SK-N-SH (cell line): ENCODE results near the gene ARHGEF7. TPM values are rescaled to one million over a fixed set of nuclear protein-coding genes. Genes with fewer than 3 reads are reported as not detected.

Experiments used
- CTCF ChIA-PET: fragments of 300-600, 350-600 bp; formaldehyde crosslinking; extraction: SDS; loops from one replicate; lab custom pipeline; 2021; lab: Yijun Ruan, JAX
- POLR2A ChIA-PET: fragments of 350-600 bp; sonication (Branson Sonifier 250); formaldehyde crosslinking; extraction: SDS; loops from one replicate; lab custom pipeline; 2020; ENCODE audit warnings: antibody characterized with exemption, inconsistent platforms; lab: Yijun Ruan, JAX
- DNase-seq: peaks from one replicate; pipeline ENCODE4 v3.0.0; 2012
- H2AFZ ChIP-seq: fragments of 200-600 bp; sonication (generic); 2 replicates; pipeline ENCODE4 v1.8.1; 2016; ENCODE audit warnings: antibody characterized with exemption, mild to moderate bottlenecking, low read depth
- H3F3A ChIP-seq: fragments of 200-600 bp; sonication (generic); replicated peaks from 2 replicates; pipeline ENCODE3; 2016; ENCODE audit warnings: antibody characterized with exemption, mild to moderate bottlenecking; ENCODE audit not compliant: insufficient read depth
- H3K27ac ChIP-seq, 2 experiments: fragments of 200-500 bp in 1 of 2; fragments of 200-600 bp in 1 of 2; sonication (Bioruptor generic) in 1 of 2; sonication (generic), shearing (Covaris generic) in 1 of 2; 2 replicates each; pipeline versions ENCODE4 v1.5.1 to v1.6.1; 2014 to 2016; ENCODE audit warnings: low read depth in 2 of 2, inconsistent platforms in 1 of 2, low read length in 1 of 2, mild to moderate bottlenecking in 1 of 2, mixed read lengths in 1 of 2
- H3K27me3 ChIP-seq: fragments of 200-600 bp; sonication (generic), shearing (Covaris generic); 2 replicates; pipeline ENCODE4 v1.6.1; 2016; ENCODE audit warnings: mixed run types; ENCODE audit not compliant: insufficient read depth
- H3K36me3 ChIP-seq, 2 experiments: fragments of 200-500 bp in 1 of 2; fragments of 200-600 bp in 1 of 2; sonication (Bioruptor generic) in 1 of 2; sonication (generic) in 1 of 2; replicated peaks in 1 of 2; 2 replicates each; pipeline versions ENCODE3 to v1.5.1; 2014 to 2016; ENCODE audit warnings: low read length in 1 of 2, mild to moderate bottlenecking in 1 of 2; ENCODE audit not compliant: insufficient read depth in 2 of 2, control insufficient read depth in 1 of 2
- H3K4me1 ChIP-seq, 2 experiments: fragments of 200-500 bp in 1 of 2; fragments of 200-600 bp in 1 of 2; sonication (Bioruptor generic) in 1 of 2; sonication (generic), shearing (Covaris generic) in 1 of 2; 2 replicates each; pipeline versions ENCODE4 v1.5.1 to v1.6.1; 2014 to 2016; ENCODE audit warnings: low read depth in 1 of 2, low read length in 1 of 2, mixed run types in 1 of 2; ENCODE audit not compliant: insufficient read depth in 2 of 2, control insufficient read depth in 1 of 2
- H3K4me2 ChIP-seq: fragments of 200-600 bp; sonication (generic), shearing (Covaris generic); 2 replicates; pipeline ENCODE4 v1.6.1; 2017; ENCODE audit warnings: mixed run types
- H3K4me3 ChIP-seq, 2 experiments: fragments of 200-500 bp in 1 of 2; fragments of 200-600 bp in 1 of 2; sonication (Bioruptor generic) in 1 of 2; sonication (generic), shearing (Covaris generic) in 1 of 2; 2 replicates each; pipeline versions ENCODE4 v1.5.1 to v1.8.1; 2014 to 2016; ENCODE audit warnings: low read depth in 2 of 2, inconsistent platforms in 1 of 2, low read length in 1 of 2, mild to moderate bottlenecking in 1 of 2, mixed read lengths in 1 of 2, moderate library complexity in 1 of 2
- H3K79me2 ChIP-seq: fragments of 200-600 bp; sonication (generic); 2 replicates; pipeline ENCODE4 v1.8.1; 2017; ENCODE audit warnings: mild to moderate bottlenecking; ENCODE audit not compliant: insufficient read depth
- H3K9ac ChIP-seq: fragments of 200-600 bp; sonication (generic); 2 replicates; pipeline ENCODE4 v1.6.1; 2017; ENCODE audit warnings: mixed run types
- H3K9me2 ChIP-seq: fragments of 200-600 bp; sonication (generic); 2 replicates; pipeline ENCODE4 v1.6.1; 2017; ENCODE audit warnings: mixed run types
- H3K9me3 ChIP-seq: fragments of 200-600 bp; sonication (generic); 2 replicates; pipeline ENCODE4 v1.6.1; 2017; ENCODE audit warnings: mixed run types, mild to moderate bottlenecking, moderate library complexity
- H4K20me1 ChIP-seq: fragments of 200-600 bp; sonication (generic); 2 replicates; pipeline ENCODE4 v1.6.1; 2017; ENCODE audit warnings: mild to moderate bottlenecking, mixed run types; ENCODE audit not compliant: insufficient read depth
- EZH2phosphoT487 ChIP-seq: fragments of 200-600 bp; sonication (generic); IDR thresholded peaks from 2 replicates; pipeline ENCODE4 v1.6.1; 2017; ENCODE audit warnings: low read depth, mixed run types, mild to moderate bottlenecking, antibody characterized with exemption, moderate library complexity, borderline replicate concordance
- FOSL2 ChIP-seq: IDR thresholded peaks from 2 replicates; pipeline ENCODE4 v1.4.0; 2012; ENCODE audit warnings: low read depth, mild to moderate bottlenecking, moderate library complexity, borderline replicate concordance
- FOXM1 ChIP-seq: IDR thresholded peaks from 2 replicates; pipeline ENCODE4 v1.4.0; 2012; ENCODE audit warnings: low read depth, mild to moderate bottlenecking
- GABPA ChIP-seq: IDR thresholded peaks from 2 replicates; pipeline ENCODE4 v1.4.0; 2012; ENCODE audit warnings: low read depth, mild to moderate bottlenecking
- JUND ChIP-seq: IDR thresholded peaks from 2 replicates; pipeline ENCODE4 v1.4.0; 2012
- MAX ChIP-seq: IDR thresholded peaks from 2 replicates; pipeline ENCODE4 v1.4.0; 2012; ENCODE audit warnings: low read depth
- MEF2A ChIP-seq: IDR thresholded peaks from 2 replicates; pipeline ENCODE4 v1.4.0; 2012; ENCODE audit warnings: low read depth, borderline replicate concordance
- MXI1 ChIP-seq: IDR thresholded peaks from 2 replicates; pipeline ENCODE4 v1.6.1; 2012; ENCODE audit warnings: mild to moderate bottlenecking, low read depth, low read length, improper control_type of control experiment
- NRF1 ChIP-seq: IDR thresholded peaks from 2 replicates; pipeline ENCODE4 v1.6.1; 2012; ENCODE audit warnings: low read depth, mild to moderate bottlenecking, low read length
- POLR2AphosphoS5 ChIP-seq: IDR thresholded peaks from 2 replicates; pipeline ENCODE4 v1.6.1; 2012; ENCODE audit warnings: low read depth, low read length
- RCOR1 ChIP-seq: fragments of 150-350 bp; IDR thresholded peaks from 2 replicates; pipeline ENCODE4 v1.6.1; 2017; ENCODE audit warnings: antibody characterized with exemption, low read length
- REST ChIP-seq: IDR thresholded peaks from 2 replicates; pipeline ENCODE4 v1.6.1; 2012; ENCODE audit warnings: mild to moderate bottlenecking, low read depth, low read length, moderate library complexity
- RXRA ChIP-seq: IDR thresholded peaks from 2 replicates; pipeline ENCODE4 v1.4.0; 2012; ENCODE audit warnings: low read depth, mild to moderate bottlenecking, borderline replicate concordance
- TAF1 ChIP-seq: IDR thresholded peaks from 2 replicates; pipeline ENCODE4 v1.6.1; 2012; ENCODE audit warnings: low read depth, mild to moderate bottlenecking, low read length, moderate library complexity, borderline replicate concordance
- TEAD4 ChIP-seq: IDR thresholded peaks from 2 replicates; pipeline ENCODE4 v1.4.0; 2012; ENCODE audit warnings: mild to moderate bottlenecking, borderline replicate concordance; ENCODE audit not compliant: insufficient read depth
- YY1 ChIP-seq: IDR thresholded peaks from 2 replicates; pipeline ENCODE4 v1.4.0; 2012; ENCODE audit warnings: low read depth, mild to moderate bottlenecking
- WGBS: methylation state at CpG from one replicate; pipeline ENCODE4 v1.1.6; 2017; ENCODE audit warnings: low lambda C conversion rate; 5-methylcytosine and 5-hydroxymethylcytosine counted together
- polyA plus RNA-seq, 3 experiments: library from polyadenylated mRNA; depleted of rRNA; stranded (reverse); fragments of >200 nt; gene quantifications; 2 replicates each; pipeline ENCODE4 v1.2.3, GENCODE V29; 2012
- TF ChIP-seq, protein P1 (sequence below): IDR thresholded peaks from 2 replicates; pipeline ENCODE4 v1.4.0; 2012; ENCODE audit warnings: low read depth, borderline replicate concordance

ARHGEF7 gene
- polyA plus RNA-seq, 1 of the 3 experiments (the other 2 are of a cell fraction), result 21.6 TPM

DNA sequence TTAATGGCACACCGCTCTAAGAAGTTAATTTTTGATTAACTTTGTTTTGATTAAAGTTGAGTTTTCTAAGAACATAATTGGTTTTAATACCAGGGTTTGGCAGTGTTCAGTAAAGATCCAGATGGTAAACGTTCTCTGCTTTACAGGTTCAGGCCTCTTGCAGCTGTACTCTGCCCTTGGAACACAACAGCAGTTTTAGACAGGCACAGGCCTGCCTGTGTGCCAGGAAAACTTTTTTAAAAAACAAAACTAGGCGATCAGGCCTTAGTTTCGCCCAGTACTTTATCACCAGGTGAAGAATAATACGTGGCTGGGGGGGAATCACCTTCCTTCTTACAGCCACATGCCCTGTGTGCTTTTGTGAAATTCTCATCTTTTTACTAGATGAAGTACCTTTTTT lies 167.3 kb downstream of the ARHGEF7 start:
- Histone ChIP-seq H4K20me1 (no peaks in the 10 kb centered on the region), H3K4me2 (no peak overlapping the region), H3K27me3 (no peaks in the 10 kb centered on the region), H3K36me3 (peaks cover 17 to 84% of the 10 kb centered on the region in 2 experiments), H3K9ac (no peak overlapping the region), H3K79me2 (0 out of 2 replicates have a peak, but pooled peaks cover 3% of the 10 kb centered on the region), H3K4me1 (peaks cover 7 to 12% of the 10 kb centered on the region in 2 experiments; a peak in 2 of 4 replicates), H3F3A (no peaks in the 10 kb centered on the region)
- no peak for DNase-seq
- 95% methylated on average over 5 of the region's 5 CpGs for WGBS
- CTCF ChIA-PET, result interaction anchor here (1.1 kb wide), 1 partner anchor 8 kb away, joined by 4 read pairs; no protein-coding TSS in a partner anchor
- TF ChIP-seq YY1 (no peak), EZH2phosphoT487 (no peak), JUND (no peak)
- TF ChIP-seq, all 33 proteins: peak for 0
- Histone ChIP-seq H3K9me2 (no peaks in the 10 kb centered on the region), H2AFZ (no peak overlapping the region), H3K27ac (no peak overlapping the region; a peak in 1 of 4 replicates), H3K4me3 (no peak overlapping the region), H3K9me3 (no peaks in the 10 kb centered on the region)
- POLR2A ChIA-PET, result no interaction called here

DNA sequence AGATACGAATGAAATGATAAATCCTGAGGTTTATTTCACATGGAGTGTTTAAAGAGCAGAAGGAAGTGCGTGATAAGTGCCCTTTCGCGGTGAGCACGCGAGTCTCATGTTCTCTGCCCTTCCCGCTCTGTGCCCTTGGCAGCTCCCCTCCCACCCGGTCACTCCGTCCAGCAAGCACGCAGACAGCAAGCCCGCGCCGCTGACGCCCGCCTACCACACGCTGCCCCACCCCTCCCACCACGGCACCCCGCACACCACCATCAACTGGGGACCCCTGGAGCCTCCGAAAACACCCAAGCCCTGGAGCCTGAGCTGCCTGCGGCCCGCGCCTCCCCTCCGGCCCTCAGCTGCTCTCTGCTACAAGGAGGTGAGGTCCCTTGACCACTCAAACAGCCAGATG lies 167.9 kb downstream of the ARHGEF7 start:
- ChIA-PET POLR2A (no interaction called here), CTCF (interaction anchor here (1.1 kb wide), 1 partner anchor 8 kb away, joined by 4 read pairs; no protein-coding TSS in a partner anchor)
- Histone ChIP-seq H3K4me2 (no peak overlapping the region), H4K20me1 (no peaks in the 10 kb centered on the region), H3F3A (no peaks in the 10 kb centered on the region), H3K9me3 (no peaks in the 10 kb centered on the region), H3K79me2 (0 out of 2 replicates have a peak, but pooled peaks cover 3% of the 10 kb centered on the region), H3K27ac (no peak overlapping the region; a peak in 1 of 4 replicates), H2AFZ (no peak overlapping the region), H3K27me3 (no peaks in the 10 kb centered on the region), H3K9ac (no peak overlapping the region), H3K36me3 (peaks cover 15 to 84% of the 10 kb centered on the region in 2 experiments), H3K9me2 (no peaks in the 10 kb centered on the region), H3K4me1 (peaks cover 7 to 15% of the 10 kb centered on the region in 2 experiments; a peak in 2 of 4 replicates), H3K4me3 (no peak overlapping the region)
- no peak for DNase-seq
- 100% methylated on average over 7 of the region's 23 CpGs for WGBS
- no peak for TF ChIP-seq FOXM1
- no peak for TF ChIP-seq TAF1
- no peak for TF ChIP-seq GABPA
- no peak for TF ChIP-seq RCOR1
- no peak for TF ChIP-seq MEF2A
- no peak for TF ChIP-seq TEAD4
- no peak for TF ChIP-seq EZH2phosphoT487
- TF ChIP-seq MAX, result no peak
- no peak for TF ChIP-seq MXI1
- no peak for TF ChIP-seq REST
- TF ChIP-seq POLR2AphosphoS5, result no peak
- no peak for TF ChIP-seq YY1
- no peak for TF ChIP-seq NRF1
- no peak for TF ChIP-seq RXRA
- TF ChIP-seq, protein P1, sequence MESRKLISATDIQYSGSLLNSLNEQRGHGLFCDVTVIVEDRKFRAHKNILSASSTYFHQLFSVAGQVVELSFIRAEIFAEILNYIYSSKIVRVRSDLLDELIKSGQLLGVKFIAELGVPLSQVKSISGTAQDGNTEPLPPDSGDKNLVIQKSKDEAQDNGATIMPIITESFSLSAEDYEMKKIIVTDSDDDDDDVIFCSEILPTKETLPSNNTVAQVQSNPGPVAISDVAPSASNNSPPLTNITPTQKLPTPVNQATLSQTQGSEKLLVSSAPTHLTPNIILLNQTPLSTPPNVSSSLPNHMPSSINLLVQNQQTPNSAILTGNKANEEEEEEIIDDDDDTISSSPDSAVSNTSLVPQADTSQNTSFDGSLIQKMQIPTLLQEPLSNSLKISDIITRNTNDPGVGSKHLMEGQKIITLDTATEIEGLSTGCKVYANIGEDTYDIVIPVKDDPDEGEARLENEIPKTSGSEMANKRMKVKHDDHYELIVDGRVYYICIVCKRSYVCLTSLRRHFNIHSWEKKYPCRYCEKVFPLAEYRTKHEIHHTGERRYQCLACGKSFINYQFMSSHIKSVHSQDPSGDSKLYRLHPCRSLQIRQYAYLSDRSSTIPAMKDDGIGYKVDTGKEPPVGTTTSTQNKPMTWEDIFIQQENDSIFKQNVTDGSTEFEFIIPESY, result no peak
- TF ChIP-seq FOSL2, result no peak
